ENCODE data around the gene GLT8D2.

GLT8D2 gene

DNA sequence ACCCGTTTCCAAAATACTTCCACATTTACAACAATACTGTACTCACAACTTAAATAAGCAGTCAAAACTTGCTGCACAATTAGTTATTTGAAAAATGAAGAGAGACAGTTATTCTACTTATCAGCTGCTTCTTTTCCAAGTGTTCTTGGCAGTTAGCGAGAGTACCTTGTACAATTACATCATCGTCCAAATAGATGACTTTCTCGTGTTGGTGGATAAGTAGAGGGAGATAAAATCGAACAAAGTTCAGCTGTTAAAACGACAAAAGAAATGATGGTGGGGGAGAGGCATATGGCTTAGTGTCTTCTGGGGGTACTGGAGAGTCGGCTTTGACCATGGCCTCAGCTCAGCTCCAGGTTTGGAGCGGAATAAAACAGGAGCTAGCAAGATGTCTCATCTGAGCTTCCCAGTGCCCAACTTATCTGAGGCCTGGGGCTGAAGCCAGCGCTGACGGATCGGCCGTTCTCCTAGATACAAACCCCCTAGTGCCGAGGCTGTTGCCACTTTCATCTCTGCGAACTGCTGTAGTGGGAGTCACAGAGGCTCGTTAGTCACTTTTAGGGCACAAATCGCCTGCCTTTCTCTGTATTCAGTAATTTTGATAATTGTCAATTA, 52.6 kb downstream of the GLT8D2 start:
- TF ChIP-seq, protein P1, sequence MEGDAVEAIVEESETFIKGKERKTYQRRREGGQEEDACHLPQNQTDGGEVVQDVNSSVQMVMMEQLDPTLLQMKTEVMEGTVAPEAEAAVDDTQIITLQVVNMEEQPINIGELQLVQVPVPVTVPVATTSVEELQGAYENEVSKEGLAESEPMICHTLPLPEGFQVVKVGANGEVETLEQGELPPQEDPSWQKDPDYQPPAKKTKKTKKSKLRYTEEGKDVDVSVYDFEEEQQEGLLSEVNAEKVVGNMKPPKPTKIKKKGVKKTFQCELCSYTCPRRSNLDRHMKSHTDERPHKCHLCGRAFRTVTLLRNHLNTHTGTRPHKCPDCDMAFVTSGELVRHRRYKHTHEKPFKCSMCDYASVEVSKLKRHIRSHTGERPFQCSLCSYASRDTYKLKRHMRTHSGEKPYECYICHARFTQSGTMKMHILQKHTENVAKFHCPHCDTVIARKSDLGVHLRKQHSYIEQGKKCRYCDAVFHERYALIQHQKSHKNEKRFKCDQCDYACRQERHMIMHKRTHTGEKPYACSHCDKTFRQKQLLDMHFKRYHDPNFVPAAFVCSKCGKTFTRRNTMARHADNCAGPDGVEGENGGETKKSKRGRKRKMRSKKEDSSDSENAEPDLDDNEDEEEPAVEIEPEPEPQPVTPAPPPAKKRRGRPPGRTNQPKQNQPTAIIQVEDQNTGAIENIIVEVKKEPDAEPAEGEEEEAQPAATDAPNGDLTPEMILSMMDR (conservative IDR thresholded peaks at IDR 0.05), result no peak
- H3K27ac ChIP-seq, result no peak overlapping the region

DNA sequence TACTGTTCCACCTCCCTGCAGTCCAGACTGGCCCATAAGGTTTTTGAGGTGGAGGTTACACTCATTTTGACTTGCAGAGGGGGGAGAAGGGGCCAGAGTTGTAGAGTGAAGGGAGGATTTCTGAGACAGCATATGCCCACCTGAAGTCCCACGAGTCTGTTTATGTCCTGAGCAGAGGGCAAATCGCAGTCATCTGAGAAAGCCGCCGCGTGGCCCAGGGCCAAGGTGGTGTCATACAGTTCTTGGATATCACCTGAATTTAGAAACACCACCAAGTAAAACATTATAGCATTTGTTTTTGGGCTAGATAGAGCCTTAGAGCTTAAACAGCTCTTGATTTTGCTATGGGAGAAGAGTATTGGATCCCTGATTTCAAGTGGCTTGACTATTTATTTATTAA, 53.4 kb downstream of the GLT8D2 start:
- TF ChIP-seq, protein P1 (conservative IDR thresholded peaks at IDR 0.05), result no peak
- no peak overlapping the region for H3K27ac ChIP-seq

DNA sequence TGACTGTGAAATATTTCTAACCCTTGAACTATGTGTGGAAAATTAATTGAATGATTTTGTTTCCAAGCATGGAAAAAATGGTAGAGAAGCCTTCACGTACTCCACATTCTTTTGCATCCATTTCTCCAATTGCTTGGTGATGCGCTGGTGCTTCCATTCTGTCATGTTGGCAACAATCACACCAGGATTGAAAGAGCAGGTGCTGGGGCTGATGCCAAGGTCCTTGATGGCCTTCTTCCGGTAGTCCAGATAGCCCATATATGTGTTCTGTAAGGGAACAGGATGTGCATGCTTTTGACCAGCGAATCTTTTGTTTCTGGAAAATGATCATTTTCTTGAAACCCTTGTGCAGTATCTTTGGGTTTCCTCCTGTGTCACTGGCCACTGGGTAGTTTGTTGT, 55.8 kb downstream of the GLT8D2 start:
- TF ChIP-seq, protein P1 (conservative IDR thresholded peaks at IDR 0.05), result no peak
- H3K27ac ChIP-seq, result no peak overlapping the region

DNA sequence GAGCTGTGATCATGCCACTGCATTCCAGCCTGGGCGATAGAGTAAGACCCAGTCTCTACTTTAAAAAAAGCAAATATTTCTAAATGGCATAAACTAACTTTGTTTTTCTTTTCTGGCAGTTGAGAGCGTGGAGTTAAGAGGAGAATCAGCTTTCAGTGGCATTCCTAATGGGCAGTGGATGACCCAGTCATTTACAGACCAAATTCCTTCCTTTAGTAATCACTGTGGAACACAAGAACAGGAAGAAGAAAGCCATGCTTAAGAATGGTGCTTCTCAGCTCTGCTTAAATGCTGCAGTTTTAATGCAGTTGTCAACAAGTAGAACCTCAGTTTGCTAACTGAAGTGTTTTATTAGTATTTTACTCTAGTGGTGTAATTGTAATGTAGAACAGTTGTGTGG, 63.2 kb downstream of the GLT8D2 start:
- TF ChIP-seq, protein P1 (conservative IDR thresholded peaks at IDR 0.05), result no peak
- H3K27ac ChIP-seq, result no peak overlapping the region

DNA sequence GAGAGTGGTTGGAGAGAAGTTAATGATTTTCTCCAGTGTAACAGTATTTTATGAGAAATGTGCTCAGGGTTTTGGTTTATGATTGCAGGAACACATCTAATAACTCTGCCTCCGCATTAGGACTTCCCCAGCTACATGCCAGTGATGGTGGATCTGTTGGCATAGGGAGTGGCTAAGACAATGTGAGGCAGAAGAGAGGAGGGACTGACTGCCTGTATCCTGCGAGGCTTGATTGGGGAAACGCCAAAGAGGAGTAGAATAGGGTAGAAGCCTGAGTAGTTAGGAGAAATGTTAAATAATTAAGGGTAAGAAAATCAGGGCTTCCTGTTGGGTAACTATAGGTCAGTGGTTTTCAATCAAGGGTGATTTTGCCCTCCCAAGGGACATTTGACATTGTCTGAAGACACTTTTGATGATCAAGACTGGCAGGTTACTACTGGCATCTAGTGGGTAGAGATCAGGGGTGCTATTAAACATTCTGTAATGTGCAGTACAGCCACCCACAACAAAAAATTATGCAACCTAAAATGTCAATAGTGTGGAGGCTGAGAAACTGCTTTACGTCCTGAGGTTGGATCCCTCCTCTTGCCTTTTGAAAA, 71.5 kb downstream of the GLT8D2 start:
- TF ChIP-seq, protein P1 (conservative IDR thresholded peaks at IDR 0.05), result no peak
- no peak overlapping the region for H3K27ac ChIP-seq

DNA sequence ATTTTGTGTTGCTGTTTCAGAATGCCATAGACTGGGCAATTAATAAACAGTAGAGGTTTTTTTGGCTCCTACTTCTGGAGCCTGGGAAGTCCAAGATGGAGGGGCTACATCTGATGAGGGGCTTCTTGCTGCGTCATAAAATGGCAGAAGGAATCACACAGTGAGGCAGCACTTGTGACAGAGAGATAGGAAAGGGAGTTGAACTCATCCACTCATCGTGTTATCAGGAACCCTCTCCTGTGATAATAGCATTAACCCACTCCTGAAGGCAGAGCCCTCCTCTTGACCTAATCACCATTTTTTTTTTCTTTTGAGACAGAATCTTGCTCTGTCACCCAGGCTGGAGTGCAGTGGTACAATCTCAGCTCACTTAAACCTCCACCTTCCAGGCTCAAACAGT, 74.6 kb downstream of the GLT8D2 start:
- no peak overlapping the region for H3K27ac ChIP-seq
- TF ChIP-seq, protein P1 (conservative IDR thresholded peaks at IDR 0.05), result no peak

DNA sequence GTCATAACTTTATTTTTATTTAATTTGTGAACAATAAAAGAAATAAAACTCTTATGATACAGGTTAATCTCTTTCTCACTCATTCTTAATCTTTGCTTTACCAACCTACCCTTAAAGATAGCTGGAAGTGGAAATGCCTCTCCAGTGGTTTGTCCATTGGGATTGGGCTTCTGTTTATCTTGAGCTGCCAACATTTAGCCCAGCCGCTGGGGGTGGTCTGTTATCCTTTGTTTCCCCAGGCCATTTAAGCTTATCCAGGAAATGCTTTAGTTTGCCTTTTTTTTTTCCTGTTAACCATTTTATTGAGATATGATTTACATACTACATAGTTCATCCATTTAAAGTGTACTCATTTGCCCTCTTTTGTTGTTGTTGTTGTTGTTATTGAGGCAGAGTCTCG, 76.1 kb downstream of the GLT8D2 start:
- TF ChIP-seq, protein P1 (conservative IDR thresholded peaks at IDR 0.05), result no peak
- no peak overlapping the region for H3K27ac ChIP-seq

Data from VCaP (cell line).